Prostate gland (tissue), 2 donors: Measurements from ENCODE around the gene CTNS. TPM values are rescaled to one million over a fixed set of nuclear protein-coding genes. Genes with fewer than 3 reads are reported as not detected.

Source experiments
- DNase-seq: peaks from one replicate; pipeline ENCODE4 v3.0.0-alpha.2; 2019; ENCODE audit warnings: low spot score
- H3K27ac ChIP-seq, 2 donors: fragments of 200-600 bp; sonication (generic); 2 replicates each; pipeline ENCODE4 v1.5.1; 2017 to 2019
- H3K27me3 ChIP-seq: fragments of 200-600 bp; sonication (generic); replicated peaks from 2 replicates; pipeline ENCODE4 v1.5.1; 2019; ENCODE audit not compliant: insufficient read depth
- H3K36me3 ChIP-seq, 2 donors: fragments of 200-600 bp; sonication (generic); 1 replicate in 1 of 2; 2 replicates in 1 of 2; pipeline versions ENCODE4 v1.5.1 to v1.8.1; 2017 to 2019
- H3K4me1 ChIP-seq: fragments of 200-600 bp; sonication (generic); replicated peaks from 2 replicates; pipeline ENCODE4 v1.5.1; 2019
- H3K4me3 ChIP-seq, 2 donors: fragments of 200-600 bp; sonication (generic); 2 replicates each; pipeline ENCODE4 v1.5.1; 2017 to 2019
- H3K9me3 ChIP-seq: fragments of 200-600 bp; sonication (generic); 2 replicates; pipeline ENCODE4 v1.5.1; 2017
- CTCF ChIP-seq, 4 experiments: fragments of 200-600 bp in 2 of 4; fragments of 450-650 bp in 2 of 4; sonication (generic) in 2 of 4; IDR thresholded peaks; 1 replicate in 3 of 4; 2 replicates in 1 of 4; pipeline ENCODE4 v1.5.1; 2016 to 2019; ENCODE audit warnings: antibody characterized with exemption in 4 of 4, mild to moderate bottlenecking in 2 of 4, moderate library complexity in 2 of 4
- POLR2A ChIP-seq: fragments of 450-650 bp; IDR thresholded peaks from one replicate; pipeline ENCODE4 v1.6.1; 2016; ENCODE audit warnings: antibody characterized with exemption, mild to moderate bottlenecking
- POLR2AphosphoS5 ChIP-seq: sonication (generic); formaldehyde crosslinking; IDR thresholded peaks from one replicate; pipeline ENCODE4 v1.6.1; 2017; ENCODE audit warnings: antibody characterized with exemption
- WGBS: methylation state at CpG from one replicate; pipeline ENCODE4 v1.1.5; 2018; 5-methylcytosine and 5-hydroxymethylcytosine counted together
- intact Hi-C: fragments of 100-400 bp; cut with DNase I; formaldehyde crosslinking; loops from one replicate; pipeline ENCODE4 v1.14.2; 2022
- total RNA-seq, 2 donors: library from RNA; depleted of rRNA; stranded (reverse); fragments of >200 nt; gene quantifications; one replicate each; pipeline ENCODE4 v1.1.0, GENCODE V29; 2016

CTNS gene
- total RNA-seq, 2 donors from 2014 or later: 26.9 to 51.2 TPM

DNA sequence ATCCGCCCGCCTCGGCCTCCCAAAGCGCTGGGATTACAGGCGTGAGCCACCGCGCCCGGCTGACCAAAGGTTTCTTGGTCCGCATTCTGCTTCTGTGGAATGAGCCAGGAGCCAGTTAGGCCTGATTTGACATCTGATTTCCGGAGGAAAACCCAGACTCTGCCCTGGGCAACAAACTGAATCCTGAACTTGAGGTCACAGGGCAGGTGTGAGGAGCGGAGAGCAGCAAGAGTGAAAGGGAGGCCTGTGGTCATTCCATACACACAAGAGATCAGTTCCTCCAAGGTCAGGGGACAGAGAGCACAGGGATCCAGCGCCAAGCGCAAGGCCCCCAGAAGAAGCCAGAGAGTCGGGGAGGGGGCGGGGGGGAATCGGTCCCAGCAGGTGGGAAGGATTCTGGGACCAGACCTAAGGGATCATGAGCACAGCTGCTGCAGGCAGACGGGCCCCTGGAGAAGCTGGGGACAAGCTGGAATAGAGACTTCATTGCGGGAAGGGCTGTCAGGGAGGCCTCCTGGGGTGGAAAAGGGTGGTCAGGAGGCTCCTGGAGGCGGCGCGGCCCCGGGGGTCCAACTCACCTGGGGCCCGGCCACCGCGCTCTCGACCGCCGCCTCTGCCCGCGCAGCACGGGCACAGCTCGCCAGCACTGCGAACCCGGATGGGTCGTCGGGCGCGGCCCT, 946 bp upstream of the CTNS start:
- TF ChIP-seq POLR2AphosphoS5 (no peak), CTCF (IDR thresholded peaks at IDR 0.05) (no peak), POLR2A (no peak)
- Histone ChIP-seq H3K4me3 (peak overlapping the region; percentile 97 to 98), H3K36me3 (no peaks in the 10 kb centered on the region), H3K27ac (peak overlapping the region; percentile 96 to 99), H3K9me3 (no peaks in the 10 kb centered on the region), H3K4me1 (no peaks in the 10 kb centered on the region), H3K27me3 (no peaks in the 10 kb centered on the region)
- 21% methylated on average over 38 of the region's 38 CpGs for WGBS
- intact Hi-C loops: loop anchor here (1.0 kb wide), 1 partner anchor 33 kb away; the partner anchor contains the start of genes EMC6 and TAX1BP3
- no peak for DNase-seq

DNA sequence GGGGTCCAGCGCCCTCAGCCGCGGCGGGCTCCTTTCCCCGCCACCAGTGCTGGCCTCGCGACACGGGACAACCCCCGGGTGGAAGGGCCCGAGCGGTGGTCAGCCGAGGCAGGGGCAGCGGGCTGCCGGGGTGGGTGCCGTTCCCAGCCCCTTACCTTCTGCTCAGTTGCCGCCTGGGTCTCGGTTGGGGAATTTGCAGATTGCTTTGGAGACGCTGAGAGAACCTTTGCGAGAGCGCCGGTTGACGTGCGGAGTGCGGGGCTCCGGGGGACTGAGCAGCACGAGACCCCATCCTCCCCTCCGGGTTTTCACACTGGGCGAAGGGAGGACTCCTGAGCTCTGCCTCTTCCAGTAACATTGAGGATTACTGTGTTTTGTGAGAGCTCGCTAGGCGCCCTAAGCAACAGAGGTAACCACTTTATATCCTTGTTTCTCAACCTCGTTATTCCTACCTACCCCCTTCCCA, 381 bp downstream of the CTNS start:
- Histone ChIP-seq H3K9me3 (no peaks in the 10 kb centered on the region), H3K27ac (peak overlapping the region; percentile 96 to 99), H3K27me3 (no peaks in the 10 kb centered on the region), H3K36me3 (no peaks in the 10 kb centered on the region), H3K4me1 (no peaks in the 10 kb centered on the region), H3K4me3 (peak overlapping the region; percentile 97 to 98)
- TF ChIP-seq POLR2AphosphoS5: no peak
- no peak for DNase-seq
- intact Hi-C loops: loop anchor here (1.0 kb wide), 1 partner anchor 31 kb away; the partner anchor contains the start of genes EMC6 and TAX1BP3
- 1% methylated on average over 29 of the region's 31 CpGs for WGBS

DNA sequence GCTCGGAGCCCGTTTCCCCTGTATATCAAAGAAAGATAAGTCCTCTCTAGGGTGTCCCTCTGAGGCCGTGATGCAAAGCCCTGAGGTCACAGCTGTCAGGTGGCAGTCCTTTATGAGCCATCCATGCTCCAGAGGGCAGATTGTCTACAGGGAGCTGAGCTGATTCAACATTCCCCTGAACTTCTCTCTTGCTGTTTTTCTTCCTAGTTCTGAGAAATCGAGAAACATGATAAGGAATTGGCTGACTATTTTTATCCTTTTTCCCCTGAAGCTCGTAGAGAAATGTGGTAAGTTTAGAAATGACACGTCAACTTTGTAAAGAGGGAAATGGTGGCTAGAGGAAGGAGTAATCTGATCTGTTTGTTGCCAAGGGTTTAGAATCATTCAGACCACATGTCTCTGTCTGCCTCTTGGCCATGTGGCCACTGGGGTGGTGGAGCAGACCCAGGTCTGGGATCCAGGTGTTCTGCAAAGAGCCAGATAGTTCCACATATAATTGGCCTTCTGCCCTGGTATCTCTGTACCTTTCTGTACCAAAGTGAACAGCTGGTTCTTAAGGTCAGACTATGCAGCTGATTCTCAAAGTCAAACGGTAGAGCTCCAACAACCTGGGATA, 3.5 kb downstream of the CTNS start:
- Histone ChIP-seq H3K4me1 (no peaks in the 10 kb centered on the region), H3K9me3 (no peaks in the 10 kb centered on the region), H3K4me3 (no peak overlapping the region), H3K36me3 (no peaks in the 10 kb centered on the region), H3K27me3 (no peaks in the 10 kb centered on the region), H3K27ac (no peak overlapping the region)
- no peak for DNase-seq
- TF ChIP-seq POLR2AphosphoS5 (no peak), CTCF (IDR thresholded peaks at IDR 0.05) (no peak)
- intact Hi-C loops: loop anchor here (10.0 kb wide), 1 partner anchor 595 kb away; no protein-coding TSS in a partner anchor
- 68% methylated on average over 7 of the region's 7 CpGs for WGBS

DNA sequence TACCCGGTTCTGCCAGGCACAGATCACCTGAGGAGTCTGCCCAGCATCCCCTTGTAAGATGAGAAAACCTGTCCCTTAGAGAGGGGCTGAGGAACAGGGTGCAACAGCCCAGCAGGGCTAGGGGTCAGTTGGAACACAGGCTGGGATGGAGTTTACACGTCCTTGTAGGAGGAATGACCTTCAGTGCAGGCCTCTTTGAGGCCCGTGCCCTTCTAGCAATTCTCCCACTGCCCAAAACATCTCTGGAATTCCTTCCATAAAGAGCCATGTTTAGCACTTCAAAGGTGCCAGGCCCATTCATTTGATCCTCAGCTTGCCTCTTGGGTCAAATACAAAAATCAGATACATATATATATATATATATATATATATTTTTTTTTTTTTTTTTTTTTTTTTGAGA, 4.5 kb downstream of the CTNS start:
- Histone ChIP-seq H3K9me3 (no peaks in the 10 kb centered on the region), H3K4me1 (no peaks in the 10 kb centered on the region), H3K4me3 (no peak overlapping the region), H3K36me3 (no peaks in the 10 kb centered on the region), H3K27me3 (no peaks in the 10 kb centered on the region), H3K27ac (no peak overlapping the region)
- TF ChIP-seq CTCF (IDR thresholded peaks at IDR 0.05) (no peak), POLR2AphosphoS5 (no peak), POLR2A (no peak)
- DNase-seq: no peak
- intact Hi-C loops: loop anchor here (10.0 kb wide), 1 partner anchor 596 kb away; no protein-coding TSS in a partner anchor
- 74% methylated on average over 3 of the region's 3 CpGs for WGBS

GRCh38 chr17:3641717-3642486, 5.3 kb downstream of the CTNS start:
- no peak for TF ChIP-seq CTCF (IDR thresholded peaks at IDR 0.05)
- no peak for TF ChIP-seq POLR2A
- TF ChIP-seq POLR2AphosphoS5: no peak
- Histone ChIP-seq H3K27ac (no peak overlapping the region), H3K36me3 (no peaks in the 10 kb centered on the region), H3K4me1 (no peaks in the 10 kb centered on the region), H3K27me3 (no peaks in the 10 kb centered on the region), H3K4me3 (no peak overlapping the region), H3K9me3 (no peaks in the 10 kb centered on the region)
- intact Hi-C loops: loop anchor here (10.0 kb wide), 1 partner anchor 597 kb away; no protein-coding TSS in a partner anchor
- DNase-seq: no peak
- WGBS: 76% methylated on average over 18 of the region's 19 CpGs
